Measurements from ENCODE around the gene NR1H3. TPM values are rescaled to one million over a fixed set of nuclear protein-coding genes. Genes with fewer than 3 reads are reported as not detected.

Gene NR1H3
- total and polyA plus RNA-seq, 5 donors from 2014 or later = 5.7 to 13.0 (median 8.8) TPM

- Mint-ChIP-seq H3K4me1 (peaks cover 27 to 65% (median 41%) of the 10 kb centered on the region in 4 donors), H3K27ac (peak overlapping the region; percentile 72 to 79 (median 75)), H3K9me3 (no peaks in the 10 kb centered on the region), H3K36me3 (peaks cover 15% of the 10 kb centered on the region), H3K27me3 (peaks cover 5% of the 10 kb centered on the region), H3K4me3 (peak overlapping the region; percentile 83 to 93 (median 87))
- Histone ChIP-seq H3K27me3 (ENCODE audit: control insufficient read depth, insufficient read depth, low read length) (no peaks in the 10 kb centered on the region), H3K36me3 (ENCODE audit: control insufficient read depth, insufficient read depth, low read length) (peaks cover 28% of the 10 kb centered on the region), H3K9me3 (ENCODE audit: control insufficient read depth in 2 of 2, low read length in 2 of 2) (no peaks in the 10 kb centered on the region), H3K27ac (ENCODE audit: insufficient read depth, low read length, poor library complexity, severe bottlenecking) (peak overlapping the region; percentile 94), H3K4me3 (ENCODE audit: low read depth, low read length) (peak overlapping the region; percentile 95), H3K4me1 (ENCODE audit: control insufficient read depth, insufficient read depth, low read length, poor library complexity, severe bottlenecking) (peaks cover 42% of the 10 kb centered on the region)
- DNase-seq (peak in 2 of 3 donors; percentile 4 to 34), ATAC-seq (ENCODE audit: low read depth in 2 of 2) (no peak)
Observed at GRCh38 chr11:47271328-47271727, 13.5 kb downstream of the NR1H3 start.

- ATAC-seq (ENCODE audit: low read depth in 2 of 2) = no peak
Observed at GRCh38 chr11:47271961-47272661, 14.3 kb downstream of the NR1H3 start.

GRCh38 chr11:47272706-47273105, 14.9 kb downstream of the NR1H3 start:
- peaks cover 27 to 61% (median 42%) of the 10 kb centered on the region in 4 donors for H3K4me1 Mint-ChIP-seq
- DNase-seq = no peak
- H3K27ac Mint-ChIP-seq = peak overlapping the region; percentile 26 to 75 (median 42)

More at GRCh38 chr11:47271961-47272661, 14.3 kb downstream of the NR1H3 start:
- H3K27me3 Mint-ChIP-seq = peaks cover 5% of the 10 kb centered on the region
- no peaks in the 10 kb centered on the region for H3K27me3 ChIP-seq (ENCODE audit: control insufficient read depth, insufficient read depth, low read length)
- H3K4me1 ChIP-seq (ENCODE audit: control insufficient read depth, insufficient read depth, low read length, poor library complexity, severe bottlenecking) = peaks cover 42% of the 10 kb centered on the region
- H3K36me3 ChIP-seq (ENCODE audit: control insufficient read depth, insufficient read depth, low read length) = peaks cover 36% of the 10 kb centered on the region
- H3K27ac Mint-ChIP-seq = peak overlapping the region; percentile 72 to 79 (median 75)
- H3K27ac ChIP-seq (ENCODE audit: insufficient read depth, low read length, poor library complexity, severe bottlenecking) = peak overlapping the region; percentile 37
- DNase-seq = no peak
- H3K4me1 Mint-ChIP-seq = peaks cover 27 to 66% (median 42%) of the 10 kb centered on the region in 4 donors
- no peaks in the 10 kb centered on the region for H3K9me3 Mint-ChIP-seq
- H3K9me3 ChIP-seq (ENCODE audit: control insufficient read depth in 2 of 2, low read length in 2 of 2) = no peaks in the 10 kb centered on the region
- H3K36me3 Mint-ChIP-seq = peaks cover 21% of the 10 kb centered on the region
- H3K4me3 Mint-ChIP-seq = peak overlapping the region; percentile 83 to 93 (median 87)
- H3K4me3 ChIP-seq (ENCODE audit: low read depth, low read length) = peak overlapping the region; percentile 95

GRCh38 chr11:47274495-47275235, 16.9 kb downstream of the NR1H3 start:
- Mint-ChIP-seq H3K36me3 (peaks cover 30% of the 10 kb centered on the region), H3K27ac (peak overlapping the region in 1 of 3 donors; percentile 26), H3K9me3 (no peaks in the 10 kb centered on the region), H3K4me1 (peaks cover 27 to 45% (median 29%) of the 10 kb centered on the region in 4 donors), H3K27me3 (no peaks in the 10 kb centered on the region), H3K4me3 (peak overlapping the region in 1 of 4 donors; percentile 36)
- no peak for DNase-seq
- Histone ChIP-seq H3K36me3 (ENCODE audit: control insufficient read depth, insufficient read depth, low read length) (peaks cover 61% of the 10 kb centered on the region), H3K4me1 (ENCODE audit: control insufficient read depth, insufficient read depth, low read length, poor library complexity, severe bottlenecking) (peaks cover 25% of the 10 kb centered on the region), H3K4me3 (ENCODE audit: low read depth, low read length) (no peak overlapping the region), H3K27ac (ENCODE audit: insufficient read depth, low read length, poor library complexity, severe bottlenecking) (no peak overlapping the region), H3K9me3 (ENCODE audit: control insufficient read depth in 2 of 2, low read length in 2 of 2) (no peaks in the 10 kb centered on the region), H3K27me3 (ENCODE audit: control insufficient read depth, insufficient read depth, low read length) (no peaks in the 10 kb centered on the region)
- ATAC-seq (ENCODE audit: low read depth in 2 of 2) = no peak

More at GRCh38 chr11:47272706-47273105, 14.9 kb downstream of the NR1H3 start:
- Histone ChIP-seq H3K27ac (ENCODE audit: insufficient read depth, low read length, poor library complexity, severe bottlenecking) (no peak overlapping the region), H3K36me3 (ENCODE audit: control insufficient read depth, insufficient read depth, low read length) (peaks cover 42% of the 10 kb centered on the region), H3K4me3 (ENCODE audit: low read depth, low read length) (peak overlapping the region; percentile 95), H3K27me3 (ENCODE audit: control insufficient read depth, insufficient read depth, low read length) (no peaks in the 10 kb centered on the region), H3K9me3 (ENCODE audit: control insufficient read depth in 2 of 2, low read length in 2 of 2) (no peaks in the 10 kb centered on the region), H3K4me1 (ENCODE audit: control insufficient read depth, insufficient read depth, low read length, poor library complexity, severe bottlenecking) (peaks cover 42% of the 10 kb centered on the region)
- H3K27me3 Mint-ChIP-seq = peaks cover 5% of the 10 kb centered on the region
- no peak for ATAC-seq (ENCODE audit: low read depth in 2 of 2)
- H3K4me3 Mint-ChIP-seq = peak overlapping the region; percentile 0 to 89 (median 48)
- H3K36me3 Mint-ChIP-seq = peaks cover 23% of the 10 kb centered on the region
- H3K9me3 Mint-ChIP-seq = no peaks in the 10 kb centered on the region

- no peaks in the 10 kb centered on the region for H3K27me3 Mint-ChIP-seq
- Histone ChIP-seq H3K36me3 (ENCODE audit: control insufficient read depth, insufficient read depth, low read length) (peaks cover 80% of the 10 kb centered on the region), H3K4me3 (ENCODE audit: low read depth, low read length) (no peak overlapping the region), H3K4me1 (ENCODE audit: control insufficient read depth, insufficient read depth, low read length, poor library complexity, severe bottlenecking) (peaks cover 11% of the 10 kb centered on the region), H3K9me3 (ENCODE audit: control insufficient read depth in 2 of 2, low read length in 2 of 2) (no peaks in the 10 kb centered on the region), H3K27ac (ENCODE audit: insufficient read depth, low read length, poor library complexity, severe bottlenecking) (no peak overlapping the region), H3K27me3 (ENCODE audit: control insufficient read depth, insufficient read depth, low read length) (no peaks in the 10 kb centered on the region)
- no peaks in the 10 kb centered on the region for H3K9me3 Mint-ChIP-seq
- H3K4me3 Mint-ChIP-seq = no peak overlapping the region
- peaks cover 18 to 35% (median 23%) of the 10 kb centered on the region in 4 donors for H3K4me1 Mint-ChIP-seq
- DNase-seq (no peak), ATAC-seq (ENCODE audit: low read depth in 2 of 2) (no peak)
- no peak overlapping the region for H3K27ac Mint-ChIP-seq
- H3K36me3 Mint-ChIP-seq = peaks cover 43% of the 10 kb centered on the region
Observed at GRCh38 chr11:47276923-47277322, 19.1 kb downstream of the NR1H3 start.

- Mint-ChIP-seq H3K4me3 (no peak overlapping the region), H3K27me3 (no peaks in the 10 kb centered on the region), H3K27ac (no peak overlapping the region), H3K4me1 (peaks cover 12 to 23% (median 15%) of the 10 kb centered on the region in 4 donors), H3K36me3 (peaks cover 50% of the 10 kb centered on the region), H3K9me3 (no peaks in the 10 kb centered on the region)
- Histone ChIP-seq H3K27ac (ENCODE audit: insufficient read depth, low read length, poor library complexity, severe bottlenecking) (no peak overlapping the region), H3K36me3 (ENCODE audit: control insufficient read depth, insufficient read depth, low read length) (peaks cover 91% of the 10 kb centered on the region), H3K27me3 (ENCODE audit: control insufficient read depth, insufficient read depth, low read length) (no peaks in the 10 kb centered on the region), H3K4me1 (ENCODE audit: control insufficient read depth, insufficient read depth, low read length, poor library complexity, severe bottlenecking) (no peaks in the 10 kb centered on the region), H3K4me3 (ENCODE audit: low read depth, low read length) (no peak overlapping the region), H3K9me3 (ENCODE audit: control insufficient read depth in 2 of 2, low read length in 2 of 2) (no peaks in the 10 kb centered on the region)
- ATAC-seq (ENCODE audit: low read depth in 2 of 2) = no peak
- DNase-seq = no peak
Observed at GRCh38 chr11:47278058-47278457, 20.3 kb downstream of the NR1H3 start.

GRCh38 chr11:47278769-47279168, 21.0 kb downstream of the NR1H3 start:
- H3K36me3 Mint-ChIP-seq = peaks cover 51% of the 10 kb centered on the region
- Histone ChIP-seq H3K36me3 (ENCODE audit: control insufficient read depth, insufficient read depth, low read length) (peaks cover 93% of the 10 kb centered on the region), H3K27ac (ENCODE audit: insufficient read depth, low read length, poor library complexity, severe bottlenecking) (no peak overlapping the region), H3K4me1 (ENCODE audit: control insufficient read depth, insufficient read depth, low read length, poor library complexity, severe bottlenecking) (no peaks in the 10 kb centered on the region), H3K9me3 (ENCODE audit: control insufficient read depth in 2 of 2, low read length in 2 of 2) (no peaks in the 10 kb centered on the region), H3K27me3 (ENCODE audit: control insufficient read depth, insufficient read depth, low read length) (no peaks in the 10 kb centered on the region), H3K4me3 (ENCODE audit: low read depth, low read length) (no peak overlapping the region)
- no peak for ATAC-seq (ENCODE audit: low read depth in 2 of 2)
- H3K4me1 Mint-ChIP-seq = peaks cover 10 to 19% (median 14%) of the 10 kb centered on the region in 4 donors
- no peaks in the 10 kb centered on the region for H3K27me3 Mint-ChIP-seq
- no peaks in the 10 kb centered on the region for H3K9me3 Mint-ChIP-seq
- DNase-seq = no peak
- no peak overlapping the region for H3K4me3 Mint-ChIP-seq
- no peak overlapping the region for H3K27ac Mint-ChIP-seq
